Ammon's horn (tissue), 1 donor: ENCODE data around the gene PKN2.
"Not testable (repeated sequence)": the region's sequence is repeated elsewhere in the genome, so short reads cannot be mapped to it uniquely, and the experiment has no call there.

ENCODE experiments used
- DNase-seq: peaks from one replicate; pipeline ENCODE4 v3.0.0-alpha.2; 2016; ENCODE audit warnings: low spot score

The PKN2 gene

GRCh38 chr1:88791192-88791591, 107.1 kb downstream of the PKN2 start:
- no peak for DNase-seq

GRCh38 chr1:88799491-88799890, 115.4 kb downstream of the PKN2 start:
- peak; percentile 45 for DNase-seq

DNA sequence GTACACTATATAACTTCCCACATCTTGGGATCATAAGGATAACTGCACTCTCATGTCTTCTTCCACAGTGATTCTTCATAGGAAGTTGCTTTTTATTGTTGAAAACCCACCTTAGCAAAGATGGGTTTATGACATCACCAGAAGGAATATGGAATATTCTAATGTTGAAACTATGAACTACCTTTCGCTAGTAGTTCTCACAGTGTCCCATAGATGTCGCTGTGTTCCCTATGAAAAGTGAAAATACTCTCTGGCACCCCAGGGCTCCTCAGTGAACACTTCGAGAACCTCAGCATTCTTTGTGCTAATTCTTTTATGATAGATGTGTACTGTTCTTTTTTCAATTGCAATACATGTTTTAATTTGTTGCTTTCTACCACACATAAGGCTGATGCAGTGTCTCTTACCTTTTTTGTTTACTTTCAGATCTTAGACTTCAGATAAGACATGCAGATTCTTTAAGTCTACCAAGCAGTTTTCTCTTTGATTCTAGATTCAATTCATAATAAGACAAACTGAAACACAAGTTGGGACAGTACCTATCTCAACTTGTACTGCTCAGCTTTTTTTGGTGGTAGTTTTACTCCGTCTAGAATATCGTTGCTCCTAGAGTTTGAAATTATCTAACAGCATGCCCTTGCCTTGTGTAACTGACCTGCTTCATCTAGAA, 116.4 kb downstream of the PKN2 start:
- peak; percentile 19 for DNase-seq

- DNase-seq, result peak; percentile 6
Measured at GRCh38 chr1:88801575-88802208, 117.6 kb downstream of the PKN2 start.

GRCh38 chr1:88802404-88802803, 118.3 kb downstream of the PKN2 start:
- DNase-seq, result no peak

- no peak for DNase-seq
Measured at GRCh38 chr1:88802950-88803349, 118.9 kb downstream of the PKN2 start.

- DNase-seq, result no peak
Measured at GRCh38 chr1:88803444-88803843, 119.4 kb downstream of the PKN2 start.

GRCh38 chr1:88812366-88812765, 128.3 kb downstream of the PKN2 start:
- DNase-seq, result no peak

DNA sequence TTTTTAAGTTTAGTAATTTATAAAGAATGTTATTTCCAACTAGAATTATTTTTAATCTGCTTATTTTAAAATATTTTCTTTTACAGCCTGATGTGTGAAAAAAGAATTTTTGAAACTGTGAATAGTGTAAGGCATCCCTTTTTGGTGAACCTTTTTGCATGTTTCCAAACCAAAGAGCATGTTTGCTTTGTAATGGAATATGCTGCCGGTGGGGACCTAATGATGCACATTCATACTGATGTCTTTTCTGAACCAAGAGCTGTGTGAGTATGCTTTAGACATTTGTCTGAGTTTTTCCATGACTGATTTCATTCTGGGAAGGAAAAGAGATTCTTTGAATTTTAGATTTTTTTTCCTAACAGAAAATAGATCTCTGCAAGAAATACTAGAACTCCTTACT, 129.4 kb downstream of the PKN2 start:
- DNase-seq, result no peak

GRCh38 chr1:88819642-88820041, 135.6 kb downstream of the PKN2 start:
- not testable (repeated sequence) for DNase-seq

DNA sequence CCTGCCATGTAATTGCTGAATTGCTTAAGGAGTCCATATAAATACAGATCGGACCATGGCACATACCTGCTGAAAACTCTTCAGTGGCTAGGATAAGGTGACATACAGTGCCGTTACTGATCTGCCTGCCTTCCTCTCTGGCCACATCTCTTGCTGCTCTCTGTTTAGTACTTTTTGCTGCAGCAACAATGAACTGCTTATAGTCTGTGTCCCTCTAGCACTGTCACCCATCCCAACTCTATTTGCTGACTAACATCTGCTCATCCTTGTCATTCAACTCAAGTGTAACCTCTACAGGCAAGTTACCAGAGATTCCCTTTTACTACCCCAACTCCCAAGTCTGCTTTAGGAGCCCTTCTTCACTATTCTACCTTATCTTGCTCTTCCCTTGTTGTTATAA, 141.6 kb downstream of the PKN2 start:
- DNase-seq, result peak; percentile 31

DNA sequence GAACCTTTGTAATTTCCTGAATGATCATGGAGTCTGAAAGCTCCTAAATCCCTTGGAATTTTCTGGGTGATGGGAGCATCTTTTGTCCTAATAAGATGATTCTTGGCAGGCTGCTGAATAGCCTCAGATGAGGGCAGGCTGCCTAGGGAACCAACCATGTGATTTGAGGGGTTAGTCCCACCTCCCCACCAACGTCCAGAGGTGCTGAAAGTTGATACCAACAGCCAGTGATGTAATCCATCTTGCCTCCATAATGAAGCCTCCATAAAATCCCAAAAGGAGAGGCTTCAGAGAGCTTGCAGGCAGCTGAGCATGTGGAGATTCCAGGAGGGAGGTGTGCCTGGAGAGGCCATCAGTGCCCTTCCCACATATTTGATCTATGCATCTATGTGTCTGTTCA, 163.6 kb downstream of the PKN2 start:
- DNase-seq, result no peak

DNA sequence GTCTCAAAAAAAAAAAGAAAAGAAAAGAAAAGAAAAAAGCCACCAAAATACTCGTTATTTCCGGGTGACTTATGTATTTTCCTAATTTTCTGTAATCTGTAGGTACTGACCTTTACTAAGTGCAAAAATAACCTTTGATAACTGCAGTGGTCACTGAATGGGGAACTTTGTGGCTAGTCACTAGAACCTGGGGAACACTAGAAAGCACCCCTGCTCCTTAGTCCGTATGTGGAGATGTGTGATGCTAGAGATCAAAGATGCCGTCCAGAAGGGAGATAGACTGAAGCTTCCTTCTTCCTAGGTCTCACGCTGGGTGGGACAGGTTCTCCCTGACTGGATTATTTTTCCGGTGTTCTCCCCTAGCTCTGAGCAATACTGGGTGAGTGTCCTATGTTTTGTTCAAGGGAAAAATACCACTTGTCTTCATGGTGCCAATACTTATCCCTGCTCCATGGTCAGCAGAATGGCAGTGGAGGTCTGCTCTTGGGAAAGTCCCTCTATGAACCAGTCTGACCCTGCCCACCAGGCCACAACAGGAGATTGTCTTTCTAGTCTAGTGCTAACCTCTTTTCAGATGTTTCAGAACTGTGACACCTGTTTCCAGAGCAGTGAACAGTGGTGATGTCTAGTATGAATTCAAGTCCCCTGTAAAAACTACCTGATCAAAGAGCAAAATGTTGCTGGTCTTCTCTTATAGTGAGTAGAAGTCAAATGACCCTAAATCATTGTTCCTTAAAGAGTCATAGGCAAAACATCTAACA, 167.4 kb downstream of the PKN2 start:
- no peak for DNase-seq

DNA sequence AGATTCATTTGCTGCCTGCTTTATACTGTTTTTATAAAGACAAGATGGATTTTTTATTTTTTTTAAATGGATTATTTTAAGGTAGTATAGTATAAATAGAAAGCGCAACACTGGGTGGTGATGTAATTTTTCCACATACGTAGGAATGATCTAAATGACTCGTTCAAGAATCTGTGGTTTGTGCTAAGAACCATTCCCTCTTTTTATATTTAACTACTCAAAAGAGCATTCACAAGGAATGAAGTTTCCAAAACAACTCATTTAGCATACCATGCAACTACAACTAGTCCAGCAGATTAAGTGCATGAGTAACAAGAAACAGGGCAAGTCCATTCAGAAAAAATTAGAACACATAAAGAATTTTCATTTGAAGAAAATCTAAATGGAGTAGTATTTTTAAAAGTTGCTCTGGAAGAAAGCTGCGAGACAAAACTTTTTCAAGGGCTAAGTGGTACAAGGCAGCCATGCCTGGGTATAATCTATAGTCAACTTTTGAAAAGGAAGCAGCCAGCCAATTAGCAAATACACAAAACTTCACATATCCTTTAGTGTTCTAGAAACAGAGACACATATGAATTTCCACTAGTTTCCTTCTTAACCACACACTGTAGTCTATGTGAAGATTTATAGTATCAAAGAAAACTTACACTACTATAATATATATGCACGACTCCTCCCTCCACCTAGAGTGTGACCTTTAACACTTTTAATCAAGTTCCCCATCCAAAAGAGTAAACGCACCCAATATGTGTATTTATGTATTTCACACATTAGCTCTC, 183.9 kb downstream of the PKN2 start:
- no peak for DNase-seq

DNA sequence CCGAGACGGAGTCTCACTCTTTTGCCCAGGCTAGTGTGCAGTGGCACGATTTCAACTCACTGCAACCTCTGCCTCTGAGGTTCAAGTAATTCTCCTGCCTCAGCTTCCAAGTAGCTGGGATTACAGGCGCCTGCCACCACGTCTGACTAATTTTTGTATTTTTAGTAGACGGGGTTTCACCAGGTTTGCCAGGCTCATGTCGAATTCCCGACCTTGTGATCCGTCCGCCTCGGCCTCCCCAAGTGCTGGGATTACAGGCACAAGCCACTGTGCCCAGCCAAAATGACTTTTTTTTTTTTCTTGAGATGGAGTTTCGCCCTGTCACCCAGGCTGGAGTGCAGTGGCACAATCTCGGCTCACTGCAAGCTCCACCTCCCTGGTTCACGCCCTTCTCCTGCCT, 185.6 kb downstream of the PKN2 start:
- not testable (repeated sequence) for DNase-seq

DNA sequence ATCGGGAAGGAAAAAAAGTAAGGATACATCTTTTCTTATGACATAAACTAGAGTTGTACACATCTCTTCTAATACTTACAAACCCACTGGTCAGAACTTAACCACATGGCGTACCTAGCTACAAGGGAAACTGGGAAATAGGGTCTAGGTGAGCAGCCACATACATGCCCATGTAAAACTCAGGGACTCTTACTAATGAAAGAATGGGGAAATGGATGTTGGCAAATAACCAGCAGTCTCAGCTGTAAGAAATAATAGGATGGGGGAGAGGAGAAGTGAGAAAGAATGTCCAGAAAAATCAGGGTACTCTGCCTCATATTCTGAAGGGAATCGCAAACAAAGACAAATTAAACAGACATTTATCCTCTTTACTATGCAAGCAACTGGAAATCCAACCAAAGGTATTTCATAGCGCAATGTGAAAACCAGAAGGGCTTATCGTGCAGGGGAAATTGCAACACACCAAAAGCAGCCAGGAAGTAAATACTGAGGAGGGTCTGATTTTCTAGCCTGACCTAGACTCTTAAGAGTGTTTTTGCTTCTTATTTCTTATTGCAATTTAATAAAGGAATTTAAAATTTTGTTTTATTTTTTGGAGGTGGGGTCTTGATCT, 189.8 kb downstream of the PKN2 start:
- DNase-seq, result peak; percentile 34

GRCh38 chr1:88875595-88875994, 191.5 kb downstream of the PKN2 start:
- DNase-seq, result no peak

- DNase-seq, result no peak
Measured at GRCh38 chr1:88876573-88877365, 192.7 kb downstream of the PKN2 start.

- no peak for DNase-seq
Measured at GRCh38 chr1:88877382-88877825, 193.3 kb downstream of the PKN2 start.

DNA sequence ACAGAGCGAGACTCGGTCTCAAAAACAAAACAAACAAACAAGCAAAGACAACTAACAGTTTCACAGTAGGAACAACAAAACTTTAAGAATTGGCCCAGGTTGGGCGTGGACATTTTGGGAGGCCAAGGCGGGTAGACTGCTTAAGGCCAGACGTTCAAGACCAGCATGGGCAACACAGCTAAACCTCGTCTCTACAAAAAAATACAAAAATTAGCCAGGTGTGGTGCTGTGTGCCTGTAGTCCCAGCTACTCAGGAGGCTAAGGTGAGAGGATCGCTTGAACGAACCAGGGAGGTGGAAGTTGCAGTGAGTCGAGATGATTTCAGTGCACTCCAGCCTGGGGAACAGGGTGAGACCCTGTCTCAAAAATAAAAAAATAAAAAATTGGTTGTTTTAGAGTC, 193.8 kb downstream of the PKN2 start:
- no peak for DNase-seq

DNA sequence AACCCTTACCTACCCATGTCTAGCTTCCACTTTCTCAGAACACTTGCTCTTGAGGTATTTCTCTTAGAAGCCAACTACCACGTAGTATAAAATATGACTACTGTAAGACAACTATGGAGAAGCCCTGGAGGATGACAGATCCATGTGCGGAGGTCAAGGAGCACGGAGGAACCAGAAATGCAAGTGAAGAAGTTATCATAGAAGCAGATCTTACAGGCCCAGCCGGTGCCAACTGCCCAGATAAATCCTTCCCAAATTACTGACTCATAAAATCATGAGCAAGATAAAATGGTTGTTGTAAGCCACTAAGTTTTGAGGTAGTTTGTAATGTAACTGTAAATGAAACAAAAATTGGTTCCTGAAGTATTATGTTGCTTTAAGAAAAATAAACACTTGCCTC, 194.7 kb downstream of the PKN2 start:
- no peak for DNase-seq
